Rectal smooth muscle tissue (tissue), 1 donor: ENCODE results near the gene MEGF6.

ENCODE experiments used
- H3K27ac ChIP-seq: one replicate; pipeline ENCODE4 v1.7.0; 2013; ENCODE audit warnings: low read depth, low read length, inconsistent platforms
- H3K27me3 ChIP-seq: one replicate; pipeline ENCODE4 v1.7.0; 2013; ENCODE audit warnings: low read length; ENCODE audit not compliant: control insufficient read depth, insufficient read depth
- H3K36me3 ChIP-seq: one replicate; pipeline ENCODE4 v1.7.0; 2013; ENCODE audit warnings: low read length; ENCODE audit not compliant: control insufficient read depth, insufficient read depth
- H3K4me1 ChIP-seq: one replicate; pipeline ENCODE4 v1.7.0; 2013; ENCODE audit warnings: low read length; ENCODE audit not compliant: control insufficient read depth, insufficient read depth
- H3K4me3 ChIP-seq: one replicate; pipeline ENCODE4 v1.7.0; 2013; ENCODE audit warnings: low read length
- H3K9ac ChIP-seq: one replicate; pipeline ENCODE4 v1.7.0; 2013; ENCODE audit warnings: low read length

MEGF6 gene

GRCh38 chr1:3543076-3544039 lies 68.0 kb downstream of the MEGF6 start:
- H3K9ac ChIP-seq, result no peak overlapping the region
- no peaks in the 10 kb centered on the region for H3K27me3 ChIP-seq
- H3K4me3 ChIP-seq, result no peak overlapping the region
- H3K4me1 ChIP-seq, result peaks cover 6% of the 10 kb centered on the region
- H3K27ac ChIP-seq, result peak overlapping the region; percentile 66
- no peaks in the 10 kb centered on the region for H3K36me3 ChIP-seq

DNA sequence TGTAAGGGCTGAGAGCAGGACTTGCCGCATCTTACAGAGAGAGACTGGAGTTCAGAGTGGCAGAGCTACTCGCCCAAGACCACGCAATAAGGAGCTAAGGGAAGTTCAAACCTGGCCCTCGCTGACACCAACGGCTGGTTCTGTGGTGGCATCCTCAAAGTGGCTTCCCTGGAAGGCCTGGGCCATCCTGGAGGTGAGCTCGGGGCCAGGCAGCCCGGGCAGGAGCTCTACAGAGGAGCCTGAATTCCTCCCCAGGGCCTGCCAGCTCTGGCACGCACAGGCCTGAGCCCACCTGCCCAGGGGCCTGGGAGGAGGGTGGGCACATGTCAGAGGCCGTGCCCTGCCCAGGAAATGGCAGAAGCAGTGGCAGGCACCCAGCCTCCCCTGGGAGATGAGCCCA lies 68.6 kb downstream of the MEGF6 start:
- no peaks in the 10 kb centered on the region for H3K36me3 ChIP-seq
- H3K9ac ChIP-seq, result no peak overlapping the region
- H3K4me1 ChIP-seq, result peaks cover 6% of the 10 kb centered on the region
- no peaks in the 10 kb centered on the region for H3K27me3 ChIP-seq
- no peak overlapping the region for H3K4me3 ChIP-seq
- peak overlapping the region; percentile 66 for H3K27ac ChIP-seq

DNA sequence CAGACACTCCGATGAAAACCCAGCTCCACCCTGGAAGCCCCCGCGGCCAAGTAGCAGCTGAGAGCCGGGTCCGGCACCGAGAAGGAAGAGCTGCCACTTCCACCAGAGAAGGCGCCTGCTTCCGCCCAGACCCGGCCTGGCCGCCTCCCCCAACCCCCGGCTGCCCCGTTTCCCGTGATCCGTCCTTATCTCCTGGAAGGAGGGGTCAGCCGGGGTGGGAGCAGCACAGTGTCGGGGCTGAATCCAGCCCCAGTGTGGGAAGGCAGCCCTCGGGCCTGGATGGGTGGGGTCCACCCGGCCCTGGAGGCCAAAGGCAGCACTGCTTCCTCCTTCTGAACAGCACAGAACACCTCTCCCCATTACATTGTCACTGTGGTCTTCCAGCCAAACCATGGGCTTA lies 69.4 kb downstream of the MEGF6 start:
- no peaks in the 10 kb centered on the region for H3K36me3 ChIP-seq
- H3K4me1 ChIP-seq, result peaks cover 6% of the 10 kb centered on the region
- H3K9ac ChIP-seq, result no peak overlapping the region
- no peaks in the 10 kb centered on the region for H3K27me3 ChIP-seq
- no peak overlapping the region for H3K27ac ChIP-seq
- H3K4me3 ChIP-seq, result no peak overlapping the region

DNA sequence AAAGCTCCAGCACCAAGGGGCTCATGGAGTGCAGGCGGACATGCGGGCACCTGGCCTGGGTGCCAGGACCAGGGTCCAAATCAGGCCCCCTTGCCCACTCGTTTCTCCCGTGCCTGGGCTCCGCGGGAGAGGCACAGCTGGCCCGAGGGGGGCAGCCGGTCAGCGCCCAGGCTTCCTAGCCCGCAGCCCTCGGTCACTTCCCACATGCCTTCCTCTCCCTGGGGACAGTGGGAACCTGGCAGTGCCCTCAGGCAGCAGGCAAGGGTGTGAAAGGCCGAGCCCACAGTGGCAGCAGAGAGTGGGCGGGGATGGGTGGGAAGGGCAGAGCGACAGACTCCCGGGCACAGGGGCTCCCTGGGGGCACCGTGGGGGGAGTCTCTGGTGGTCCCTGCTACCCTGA lies 69.8 kb downstream of the MEGF6 start:
- Histone ChIP-seq H3K4me3 (no peak overlapping the region), H3K9ac (no peak overlapping the region), H3K36me3 (no peaks in the 10 kb centered on the region), H3K27ac (no peak overlapping the region), H3K27me3 (peaks cover 2% of the 10 kb centered on the region), H3K4me1 (peaks cover 6% of the 10 kb centered on the region)

- peaks cover 6% of the 10 kb centered on the region for H3K4me1 ChIP-seq
- no peaks in the 10 kb centered on the region for H3K36me3 ChIP-seq
- no peak overlapping the region for H3K4me3 ChIP-seq
- H3K9ac ChIP-seq, result no peak overlapping the region
- H3K27ac ChIP-seq, result peak overlapping the region; percentile 24
- peaks cover 2% of the 10 kb centered on the region for H3K27me3 ChIP-seq
Observed at GRCh38 chr1:3540876-3541275, 70.4 kb downstream of the MEGF6 start.

DNA sequence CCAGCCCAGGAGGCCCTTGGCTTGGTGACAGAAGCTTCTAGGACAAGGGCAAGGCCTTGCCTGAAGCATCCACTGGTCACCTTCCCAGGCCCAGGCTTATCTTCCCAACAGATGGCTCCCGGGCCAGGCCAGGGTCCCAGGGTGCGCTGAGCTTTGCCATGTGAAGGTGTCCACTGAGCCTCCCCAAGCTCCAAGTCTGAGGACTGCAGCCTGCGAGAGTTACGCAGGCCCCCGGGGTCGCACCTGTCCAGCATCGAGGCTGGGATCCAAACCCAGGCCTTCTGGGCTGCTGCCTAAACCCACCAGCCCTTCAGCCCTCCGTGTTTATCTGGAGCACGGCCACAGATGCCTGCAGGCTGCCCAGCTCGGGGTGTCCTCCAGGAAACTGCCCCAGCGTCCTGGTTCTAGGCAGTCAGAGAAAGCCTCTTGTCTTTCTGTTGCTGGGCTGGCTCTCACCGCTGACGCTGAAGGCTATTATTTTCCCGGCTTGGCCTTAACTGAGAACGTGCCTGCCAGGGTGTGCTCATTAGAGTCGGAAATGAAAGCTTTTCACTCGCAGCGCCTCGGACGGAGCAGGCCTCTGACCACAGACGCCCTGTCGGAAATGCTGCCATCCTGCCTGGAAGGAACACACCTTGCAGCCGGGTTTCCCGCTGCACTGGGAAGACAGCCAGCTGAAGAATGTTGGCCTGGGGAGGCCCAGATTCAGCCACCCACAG lies 71.4 kb downstream of the MEGF6 start:
- Histone ChIP-seq H3K4me1 (peaks cover 6% of the 10 kb centered on the region), H3K36me3 (no peaks in the 10 kb centered on the region), H3K9ac (no peak overlapping the region), H3K27me3 (peaks cover 2% of the 10 kb centered on the region), H3K4me3 (no peak overlapping the region), H3K27ac (peak overlapping the region; percentile 24)

GRCh38 chr1:3537359-3537758 lies 73.9 kb downstream of the MEGF6 start:
- Histone ChIP-seq H3K36me3 (no peaks in the 10 kb centered on the region), H3K4me1 (no peaks in the 10 kb centered on the region), H3K27ac (no peak overlapping the region), H3K9ac (no peak overlapping the region), H3K27me3 (peaks cover 2% of the 10 kb centered on the region), H3K4me3 (no peak overlapping the region)

DNA sequence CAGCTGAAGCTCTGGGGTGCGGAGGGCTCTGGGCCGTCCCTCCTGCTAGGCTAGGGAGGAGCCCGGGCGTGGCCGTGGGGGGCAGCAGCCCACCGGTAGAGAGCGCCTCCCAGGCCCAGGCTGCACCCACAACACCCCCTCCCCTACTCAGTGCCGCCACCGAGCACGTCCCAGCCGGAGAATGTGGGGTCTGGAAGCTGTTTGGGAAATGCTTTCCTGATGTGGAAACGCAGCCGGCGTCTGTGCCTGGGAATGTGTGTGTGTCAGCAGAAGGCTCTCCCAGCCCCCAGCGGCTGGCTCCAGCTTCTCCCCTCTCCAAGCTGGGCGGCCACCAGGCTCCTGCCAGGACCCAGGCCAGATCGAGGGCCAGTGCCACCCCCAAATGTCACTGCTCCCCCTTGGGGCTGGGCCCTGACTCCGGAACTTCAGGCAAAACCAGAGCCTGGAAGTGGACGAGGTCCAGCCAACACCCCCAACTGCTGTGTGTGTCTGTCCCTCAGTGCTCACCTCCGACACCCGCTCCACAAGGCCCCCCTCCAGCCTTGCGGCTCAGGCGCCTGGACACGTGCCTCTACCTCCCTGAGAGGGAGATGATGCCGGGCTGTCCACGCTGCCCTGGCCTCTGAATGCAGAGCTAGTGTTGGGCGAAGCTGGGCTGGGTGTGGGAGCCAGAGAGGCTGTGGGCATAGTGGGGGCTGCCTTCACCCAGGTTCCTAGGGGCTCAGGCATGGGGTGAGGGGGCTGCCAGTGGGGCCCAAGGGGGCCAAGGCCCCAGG lies 74.7 kb downstream of the MEGF6 start:
- H3K9ac ChIP-seq, result no peak overlapping the region
- no peaks in the 10 kb centered on the region for H3K36me3 ChIP-seq
- peaks cover 2% of the 10 kb centered on the region for H3K27me3 ChIP-seq
- no peaks in the 10 kb centered on the region for H3K4me1 ChIP-seq
- no peak overlapping the region for H3K4me3 ChIP-seq
- H3K27ac ChIP-seq, result no peak overlapping the region

- peaks cover 2% of the 10 kb centered on the region for H3K27me3 ChIP-seq
- no peaks in the 10 kb centered on the region for H3K36me3 ChIP-seq
- H3K27ac ChIP-seq, result no peak overlapping the region
- H3K4me1 ChIP-seq, result no peaks in the 10 kb centered on the region
- H3K4me3 ChIP-seq, result no peak overlapping the region
- H3K9ac ChIP-seq, result no peak overlapping the region
Observed at GRCh38 chr1:3535732-3536131, 75.6 kb downstream of the MEGF6 start.

GRCh38 chr1:3534803-3535637 lies 76.3 kb downstream of the MEGF6 start:
- H3K36me3 ChIP-seq, result no peaks in the 10 kb centered on the region
- no peak overlapping the region for H3K9ac ChIP-seq
- H3K4me1 ChIP-seq, result peaks cover 5% of the 10 kb centered on the region
- H3K27me3 ChIP-seq, result peaks cover 2% of the 10 kb centered on the region
- no peak overlapping the region for H3K4me3 ChIP-seq
- H3K27ac ChIP-seq, result no peak overlapping the region

DNA sequence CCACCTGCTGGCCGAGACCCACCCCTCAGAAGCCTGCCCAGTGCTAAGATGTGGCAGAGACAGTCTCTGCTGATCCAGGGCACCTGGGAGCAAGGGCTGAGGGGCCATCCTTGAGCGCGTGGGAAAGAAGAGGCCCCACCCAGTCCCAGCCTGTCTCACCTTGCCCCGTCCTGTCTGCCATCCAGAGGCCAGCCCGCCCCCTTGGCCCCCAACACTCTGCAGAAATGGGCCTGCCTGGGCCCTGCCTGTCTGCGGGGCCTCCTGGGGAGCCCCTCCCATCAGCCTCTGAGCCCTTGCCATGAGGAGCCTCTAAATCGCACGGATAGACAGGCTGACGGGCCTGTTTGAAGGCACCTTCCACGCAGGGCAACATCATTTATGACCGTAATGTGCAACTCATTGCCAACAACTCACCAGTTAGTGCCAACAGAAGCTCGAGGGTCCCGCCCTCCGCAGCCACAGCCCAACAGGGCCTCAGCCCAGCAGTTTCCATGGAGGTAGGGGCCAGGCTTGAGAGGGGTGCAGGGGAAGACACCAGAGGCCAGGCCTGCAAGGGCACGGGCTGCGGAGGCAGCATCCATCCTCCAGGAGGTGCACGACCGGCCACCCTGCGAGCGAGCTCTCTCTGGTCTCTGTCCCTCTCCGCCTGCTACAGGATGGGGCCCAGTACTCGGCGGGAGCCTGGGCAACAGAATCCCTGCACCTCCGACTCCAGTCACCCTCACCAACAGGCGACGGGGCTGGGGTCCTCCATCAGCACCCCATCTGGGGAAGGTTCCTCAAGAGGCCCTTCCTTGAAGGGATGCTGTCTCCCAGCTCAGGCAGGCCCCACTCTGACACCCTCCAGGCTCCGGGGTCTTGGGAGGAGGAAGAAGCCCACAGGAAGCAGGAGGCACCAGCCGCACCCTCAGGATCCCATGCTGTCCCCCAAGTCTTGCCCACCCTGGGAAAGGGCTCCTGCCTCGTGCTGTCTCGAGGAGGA lies 78.0 kb downstream of the MEGF6 start:
- Histone ChIP-seq H3K4me3 (no peak overlapping the region), H3K27ac (no peak overlapping the region), H3K4me1 (peaks cover 5% of the 10 kb centered on the region), H3K9ac (no peak overlapping the region), H3K36me3 (no peaks in the 10 kb centered on the region), H3K27me3 (peaks cover 2% of the 10 kb centered on the region)
